ENCODE measurements around the gene ATMIN. TPM values are rescaled to one million over a fixed set of nuclear protein-coding genes. Genes with fewer than 3 reads are reported as not detected.

The ATMIN gene
- polyA plus RNA-seq, 1 experiment = 22.3 TPM

DNA sequence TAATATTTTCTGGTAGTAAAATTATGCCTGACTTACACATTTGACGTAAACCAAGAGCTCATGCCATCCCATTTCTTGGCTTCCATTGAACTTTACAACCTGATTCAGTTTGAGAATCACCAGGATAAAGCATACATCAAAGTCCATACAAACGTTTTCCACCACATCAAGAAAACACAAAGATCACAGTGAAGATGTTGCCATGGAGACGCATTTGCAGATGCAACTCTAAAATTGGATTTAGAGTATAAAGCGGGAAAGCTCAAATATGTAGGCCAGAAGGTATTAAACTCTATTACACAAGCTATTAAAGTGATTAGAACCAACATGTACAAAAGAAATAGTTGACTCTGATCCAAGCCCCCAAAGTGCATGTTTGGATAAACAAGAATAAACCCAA is 31.0 kb downstream of the ATMIN start:
- TF ChIP-seq, protein P1, sequence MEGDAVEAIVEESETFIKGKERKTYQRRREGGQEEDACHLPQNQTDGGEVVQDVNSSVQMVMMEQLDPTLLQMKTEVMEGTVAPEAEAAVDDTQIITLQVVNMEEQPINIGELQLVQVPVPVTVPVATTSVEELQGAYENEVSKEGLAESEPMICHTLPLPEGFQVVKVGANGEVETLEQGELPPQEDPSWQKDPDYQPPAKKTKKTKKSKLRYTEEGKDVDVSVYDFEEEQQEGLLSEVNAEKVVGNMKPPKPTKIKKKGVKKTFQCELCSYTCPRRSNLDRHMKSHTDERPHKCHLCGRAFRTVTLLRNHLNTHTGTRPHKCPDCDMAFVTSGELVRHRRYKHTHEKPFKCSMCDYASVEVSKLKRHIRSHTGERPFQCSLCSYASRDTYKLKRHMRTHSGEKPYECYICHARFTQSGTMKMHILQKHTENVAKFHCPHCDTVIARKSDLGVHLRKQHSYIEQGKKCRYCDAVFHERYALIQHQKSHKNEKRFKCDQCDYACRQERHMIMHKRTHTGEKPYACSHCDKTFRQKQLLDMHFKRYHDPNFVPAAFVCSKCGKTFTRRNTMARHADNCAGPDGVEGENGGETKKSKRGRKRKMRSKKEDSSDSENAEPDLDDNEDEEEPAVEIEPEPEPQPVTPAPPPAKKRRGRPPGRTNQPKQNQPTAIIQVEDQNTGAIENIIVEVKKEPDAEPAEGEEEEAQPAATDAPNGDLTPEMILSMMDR (IDR thresholded peaks at IDR 0.05; ENCODE audit: insufficient read depth, low read depth, low read length) = no peak
- POLR2A ChIA-PET = no interaction called here
- Histone ChIP-seq H3K4me3 (ENCODE audit: low read depth, low read length) (no peak overlapping the region), H3K27me3 (ENCODE audit: control insufficient read depth, insufficient read depth, low read length) (no peaks in the 10 kb centered on the region), H3K36me3 (ENCODE audit: control insufficient read depth, insufficient read depth, low read length) (no peaks in the 10 kb centered on the region)
- no peak for DNase-seq (ENCODE audit: low read depth)
- CTCF ChIA-PET = interaction anchor here (0.7 kb wide), 1 partner anchor 74 kb away, joined by 3 read pairs; no protein-coding TSS in a partner anchor

DNA sequence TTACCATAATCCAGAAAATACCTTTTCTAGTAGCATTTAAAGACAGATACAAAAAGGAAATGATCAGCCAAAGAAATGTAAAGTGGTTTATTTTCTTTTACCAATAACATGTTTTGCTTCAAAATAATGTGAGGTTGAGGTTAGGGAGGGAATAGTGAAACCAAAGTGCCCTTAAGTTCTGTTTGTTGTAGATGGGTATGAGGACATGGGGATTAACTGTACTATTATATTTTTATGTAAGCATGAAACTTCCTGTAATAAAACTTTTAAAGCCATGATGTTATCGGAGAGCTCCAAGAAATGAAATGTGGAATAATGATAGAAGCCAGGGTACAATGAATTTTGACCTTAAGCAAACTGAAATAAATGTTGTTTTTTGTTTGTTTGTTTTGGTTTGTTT is 31.5 kb downstream of the ATMIN start:
- CTCF ChIA-PET = interaction anchor here (0.7 to 1.5 kb wide), 2 partner anchors 31 to 74 kb away, joined by 3 read pairs; partner anchors contain the start of gene ATMIN
- Histone ChIP-seq H3K27me3 (ENCODE audit: control insufficient read depth, insufficient read depth, low read length) (no peaks in the 10 kb centered on the region), H3K36me3 (ENCODE audit: control insufficient read depth, insufficient read depth, low read length) (no peaks in the 10 kb centered on the region), H3K4me3 (ENCODE audit: low read depth, low read length) (no peak overlapping the region)
- TF ChIP-seq, protein P1 (IDR thresholded peaks at IDR 0.05; ENCODE audit: insufficient read depth, low read depth, low read length) = no peak
- POLR2A ChIA-PET = no interaction called here
- no peak for DNase-seq (ENCODE audit: low read depth)

DNA sequence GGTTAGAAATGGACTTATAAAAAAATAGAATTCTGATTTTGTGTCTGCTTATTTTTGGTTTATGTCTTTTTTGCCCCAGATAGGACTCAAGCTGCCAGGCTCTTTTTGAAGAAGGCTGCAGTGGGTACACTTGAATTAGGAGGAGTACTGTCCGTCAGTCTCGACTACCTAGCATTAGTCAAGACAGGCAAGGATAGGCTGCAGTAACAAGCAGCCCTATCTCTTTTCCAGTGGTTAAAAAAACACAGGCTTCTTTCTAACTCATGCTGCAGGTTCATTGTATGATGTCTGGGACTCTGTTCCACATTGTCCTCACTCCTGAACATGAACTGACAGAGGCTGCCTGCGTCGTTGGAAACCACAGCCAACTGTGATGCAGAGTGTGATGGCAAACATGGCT is 33.4 kb downstream of the ATMIN start:
- Histone ChIP-seq H3K36me3 (ENCODE audit: control insufficient read depth, insufficient read depth, low read length) (no peaks in the 10 kb centered on the region), H3K27me3 (ENCODE audit: control insufficient read depth, insufficient read depth, low read length) (no peaks in the 10 kb centered on the region), H3K4me3 (ENCODE audit: low read depth, low read length) (no peak overlapping the region)
- ChIA-PET CTCF (no interaction called here), POLR2A (no interaction called here)
- TF ChIP-seq, protein P1 (IDR thresholded peaks at IDR 0.05; ENCODE audit: insufficient read depth, low read depth, low read length) = no peak
- DNase-seq (ENCODE audit: low read depth) = no peak

DNA sequence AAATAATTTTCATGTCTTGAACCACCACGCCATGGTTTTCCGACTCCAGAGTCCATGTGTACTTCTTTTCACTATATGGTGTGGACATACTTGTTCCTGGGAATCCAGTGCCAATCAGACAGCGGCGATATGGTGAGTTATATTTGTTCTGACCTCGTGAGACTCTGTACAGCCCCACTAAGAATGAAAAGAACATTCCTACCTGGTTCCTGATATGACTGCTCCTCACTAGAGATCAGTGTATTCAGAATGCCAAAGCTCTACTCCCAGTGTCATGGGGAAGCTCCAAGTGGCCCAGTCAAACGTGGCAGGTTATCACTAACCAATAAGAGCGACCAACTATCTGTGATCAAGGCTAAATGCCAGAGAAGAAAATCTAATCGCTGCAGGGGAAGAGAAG is 35.3 kb downstream of the ATMIN start:
- ChIA-PET POLR2A (no interaction called here), CTCF (interaction anchor here (0.7 to 1.1 kb wide), 2 partner anchors 28 to 157 kb away, joined by 3 to 4 read pairs; no protein-coding TSS in a partner anchor)
- H3K27me3 ChIP-seq (ENCODE audit: control insufficient read depth, insufficient read depth, low read length) = no peaks in the 10 kb centered on the region
- H3K4me3 ChIP-seq (ENCODE audit: low read depth, low read length) = no peak overlapping the region
- no peaks in the 10 kb centered on the region for H3K36me3 ChIP-seq (ENCODE audit: control insufficient read depth, insufficient read depth, low read length)
- DNase-seq (ENCODE audit: low read depth) = no peak
- TF ChIP-seq, protein P1 (IDR thresholded peaks at IDR 0.05; ENCODE audit: insufficient read depth, low read depth, low read length) = no peak

DNA sequence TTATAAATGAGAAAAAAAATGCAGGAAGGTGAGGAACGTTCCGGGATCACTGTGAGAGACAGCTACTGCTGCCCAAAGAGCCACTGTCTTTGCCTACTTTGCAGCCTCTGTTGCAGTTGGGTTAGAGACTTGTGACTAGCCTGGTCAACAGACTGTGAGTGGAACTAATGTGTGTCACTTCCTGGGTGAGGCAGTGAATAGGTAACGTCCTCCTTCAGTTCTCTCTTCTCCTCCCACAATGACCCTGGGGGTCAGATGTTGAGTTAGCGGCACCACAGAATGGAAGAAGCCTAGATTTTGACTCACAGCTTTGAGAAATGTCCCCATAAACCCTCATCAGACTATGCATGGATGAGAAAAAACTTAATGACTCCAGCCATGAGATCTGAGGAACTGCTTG is 36.2 kb downstream of the ATMIN start:
- TF ChIP-seq, protein P1 (IDR thresholded peaks at IDR 0.05; ENCODE audit: insufficient read depth, low read depth, low read length) = no peak
- ChIA-PET CTCF (interaction anchor here (1.9 kb wide), 1 partner anchor 36 kb away, joined by 7 read pairs; the partner anchor contains the start of gene ATMIN), POLR2A (no interaction called here)

More for the DNA sequence above, 36.2 kb downstream of the ATMIN start:
- no peak for DNase-seq (ENCODE audit: low read depth)
- Histone ChIP-seq H3K27me3 (ENCODE audit: control insufficient read depth, insufficient read depth, low read length) (no peaks in the 10 kb centered on the region), H3K36me3 (ENCODE audit: control insufficient read depth, insufficient read depth, low read length) (no peaks in the 10 kb centered on the region), H3K4me3 (ENCODE audit: low read depth, low read length) (no peak overlapping the region)
